ENCODE measurements around the gene CRHBP.
"Not testable (repeated sequence)": the region's sequence is repeated elsewhere in the genome, so short reads cannot be mapped to it uniquely, and the experiment has no call there.

- not testable (repeated sequence) for TF ChIP-seq CTCF (conservative IDR thresholded peaks at IDR 0.05 in 1 of 2, IDR thresholded peaks at IDR 0.05 in 1 of 2; ENCODE audit: low read depth in 1 of 2, low read length in 2 of 2); EZH2 (IDR thresholded peaks at IDR 0.05; ENCODE audit: low read length, missing control alignments)
These were observed 45.4 kb downstream of the CRHBP start for GRCh38 chr5:76998251-76998650.
